H1 (cell line): ENCODE measurements around the gene GPC3.

Source experiments
- CBX8 ChIP-seq: fragments of 300-800, 300-1000 bp; sonication (generic); IDR thresholded peaks from 2 replicates; pipeline ENCODE4 v1.7.1; 2016; ENCODE audit warnings: low read depth, low read length, borderline replicate concordance
- CTCF ChIP-seq, 3 experiments: IDR thresholded peaks; 1 replicate in 2 of 3; 2 replicates in 1 of 3; pipeline versions ENCODE4 v1.5.1 to v1.6.1; 2011; ENCODE audit warnings: low read length in 3 of 3, mild to moderate bottlenecking in 3 of 3, inconsistent platforms in 2 of 3, low read depth in 1 of 3, moderate library complexity in 1 of 3; ENCODE audit not compliant: insufficient read depth in 1 of 3; ENCODE audit errors: control extremely low read depth in 1 of 3
- EZH2 ChIP-seq: fragments of 200-600 bp; sonication (generic); IDR thresholded peaks from 2 replicates; pipeline ENCODE4 v1.7.1; 2012; ENCODE audit warnings: low read depth, mild to moderate bottlenecking, moderate library complexity, low read length, inconsistent platforms; ENCODE audit not compliant: severe bottlenecking
- HDAC6 ChIP-seq: IDR thresholded peaks from one replicate; pipeline ENCODE4 v1.7.1; 2012; ENCODE audit warnings: low read depth, mild to moderate bottlenecking, inconsistent platforms, low read length, moderate library complexity
- JUND ChIP-seq: IDR thresholded peaks from 2 replicates; pipeline ENCODE4 v1.6.1; 2011; ENCODE audit warnings: mild to moderate bottlenecking, improper control_type of control experiment, low read length
- KDM1A ChIP-seq: fragments of 200-600, 300-600 bp; sonication (generic); IDR thresholded peaks from 2 replicates; pipeline ENCODE4 v1.7.1; 2016; ENCODE audit warnings: mild to moderate bottlenecking, low read length, borderline replicate concordance
- NANOG ChIP-seq: IDR thresholded peaks from 2 replicates; pipeline ENCODE4 v1.6.1; 2011; ENCODE audit warnings: low read length, low read depth, mild to moderate bottlenecking, inconsistent platforms; ENCODE audit not compliant: insufficient read depth, poor library complexity, severe bottlenecking
- POLR2A ChIP-seq, 2 experiments: IDR thresholded peaks; 1 replicate in 1 of 2; 2 replicates in 1 of 2; pipeline ENCODE4 v1.6.1; 2011; ENCODE audit warnings: low read depth in 2 of 2, low read length in 2 of 2, mild to moderate bottlenecking in 2 of 2; ENCODE audit errors: control extremely low read depth in 1 of 2
- POLR2AphosphoS5 ChIP-seq: IDR thresholded peaks from 2 replicates; pipeline ENCODE4 v1.6.1; 2011; ENCODE audit warnings: low read depth, low read length
- RFX5 ChIP-seq: IDR thresholded peaks from 2 replicates; pipeline ENCODE4 v1.6.1; 2011; ENCODE audit warnings: low read depth, low read length, improper control_type of control experiment, borderline replicate concordance
- RNF2 ChIP-seq: fragments of 200-900, 300-1000 bp; sonication (generic); IDR thresholded peaks from 2 replicates; pipeline ENCODE4 v1.7.1; 2016; ENCODE audit warnings: borderline replicate concordance, low read depth, mild to moderate bottlenecking, antibody characterized with exemption, low read length; ENCODE audit not compliant: poor library complexity, severe bottlenecking; ENCODE audit errors: missing control alignments
- RXRA ChIP-seq: IDR thresholded peaks from 2 replicates; pipeline ENCODE4 v1.6.1; 2011; ENCODE audit warnings: low read depth, mild to moderate bottlenecking, low read length, moderate library complexity; ENCODE audit not compliant: insufficient read depth
- TAF1 ChIP-seq: IDR thresholded peaks from 2 replicates; pipeline ENCODE4 v1.6.1; 2011; ENCODE audit warnings: mild to moderate bottlenecking, low read depth, low read length
- TBP ChIP-seq: IDR thresholded peaks from 2 replicates; pipeline ENCODE4 v1.6.1; 2011; ENCODE audit warnings: low read depth, low read length, improper control_type of control experiment

GRCh38 chrX:133706890-133707289 lies 278.5 kb downstream of the GPC3 start:
- no peak for TF ChIP-seq TAF1
- no peak for TF ChIP-seq RXRA
- TF ChIP-seq RNF2: no peak
- TF ChIP-seq JUND: no peak
- TF ChIP-seq CTCF (IDR thresholded peaks at IDR 0.05; ENCODE audit: control extremely low read depth in 1 of 3, insufficient read depth in 1 of 3, low read depth in 1 of 3, low read length in 3 of 3): no peak
- TF ChIP-seq TBP: no peak
- no peak for TF ChIP-seq RFX5
- no peak for TF ChIP-seq POLR2A (IDR thresholded peaks at IDR 0.05; ENCODE audit: control extremely low read depth in 1 of 2, low read depth in 2 of 2, low read length in 2 of 2)
- TF ChIP-seq CBX8: no peak
- no peak for TF ChIP-seq HDAC6
- TF ChIP-seq KDM1A: no peak
- no peak for TF ChIP-seq POLR2AphosphoS5
- TF ChIP-seq EZH2: no peak
- TF ChIP-seq NANOG: no peak
